Activated naive CD4-positive, alpha-beta T cell treated with anti-CD3 and anti-CD28 coated beads for 36 hours (primary cell): ENCODE results near the gene UGDH. TPM values are rescaled to one million over a fixed set of nuclear protein-coding genes. Genes with fewer than 3 reads are reported as not detected.
A peak's percentile ranks its signal among the peaks of the same experiment; 100 is the strongest.
"Not testable (repeated sequence)": the region's sequence is repeated elsewhere in the genome, so short reads cannot be mapped to it uniquely, and the experiment has no call there.

Experiments used
- CTCF ChIA-PET: fragments of 350-600 bp; sonication (Branson Sonifier 250); formaldehyde crosslinking; loops from one replicate; lab custom pipeline; 2021; ENCODE audit warnings: antibody characterized with exemption; lab: Charles Lee
- DNase-seq: peaks from one replicate; pipeline ENCODE4 v3.0.0-alpha.2; 2020
- H3K27ac Mint-ChIP-seq: one replicate; pipeline ENCODE4 v1.8.0; 2021; ENCODE audit warnings: mild to moderate bottlenecking, mixed read lengths
- H3K27me3 Mint-ChIP-seq: one replicate; pipeline ENCODE4 v1.8.0; 2021; ENCODE audit warnings: low read depth, mixed read lengths
- H3K36me3 Mint-ChIP-seq: one replicate; pipeline ENCODE4 v1.8.0; 2021; ENCODE audit warnings: low read depth, mixed read lengths
- H3K4me1 Mint-ChIP-seq: one replicate; pipeline ENCODE4 v1.8.0; 2021; ENCODE audit warnings: low read depth, mixed read lengths
- H3K4me3 Mint-ChIP-seq: one replicate; pipeline ENCODE4 v1.8.0; 2021; ENCODE audit warnings: mild to moderate bottlenecking, moderate library complexity, mixed read lengths
- H3K9me3 Mint-ChIP-seq: one replicate; pipeline ENCODE4 v1.8.0; 2021; ENCODE audit warnings: mixed read lengths
- intact Hi-C: fragments of 100-400 bp; cut with micrococcal nuclease; formaldehyde crosslinking; loops from one replicate; pipeline ENCODE4 v1.15.1; 2023
- total RNA-seq, 2 experiments: library from RNA; stranded (reverse); gene quantifications; one replicate each; pipeline ENCODE4 v1.2.3, GENCODE V29; 2021

UGDH gene
- total RNA-seq, 2 experiments from 2014 or later: 11.7 to 14.6 TPM

DNA sequence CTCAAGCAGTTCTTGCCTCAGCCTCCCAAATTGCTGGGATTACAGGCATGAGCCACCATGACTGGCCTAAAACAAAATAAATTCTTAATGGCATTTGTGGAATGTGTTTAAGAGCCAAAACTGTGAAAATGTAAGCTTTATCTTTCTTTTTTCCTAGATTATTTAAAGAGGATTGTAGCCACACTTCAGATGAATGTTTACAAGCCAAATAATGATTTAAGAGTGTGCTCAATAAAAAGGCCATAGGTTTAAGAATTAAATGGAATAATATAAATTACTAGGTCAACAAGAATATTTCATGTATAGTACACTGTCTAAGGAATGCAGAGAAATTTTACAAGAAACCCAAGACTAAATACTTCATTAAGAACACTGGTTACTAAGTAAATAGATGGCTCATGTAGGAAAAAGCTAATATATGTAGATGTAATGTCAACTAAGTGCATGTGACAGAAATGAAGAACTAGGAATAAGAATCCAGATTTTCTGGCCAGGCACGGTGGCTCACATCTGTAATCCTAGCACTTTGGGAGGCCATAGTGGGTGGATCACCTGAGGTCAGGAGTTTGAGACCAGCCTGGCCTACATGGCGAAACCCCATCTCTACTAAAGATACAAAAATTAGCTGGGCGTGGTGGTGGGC, 21.3 kb upstream of the UGDH start:
- Mint-ChIP-seq H3K9me3 (no peaks in the 10 kb centered on the region), H3K27ac (no peak overlapping the region), H3K4me1 (no peaks in the 10 kb centered on the region), H3K36me3 (no peaks in the 10 kb centered on the region), H3K4me3 (no peak overlapping the region), H3K27me3 (no peaks in the 10 kb centered on the region)
- intact Hi-C loops: no loop called here
- no peak for DNase-seq
- CTCF ChIA-PET: interaction anchor here (0.7 kb wide), 1 partner anchor 370 kb away, joined by 3 read pairs; no protein-coding TSS in a partner anchor

DNA sequence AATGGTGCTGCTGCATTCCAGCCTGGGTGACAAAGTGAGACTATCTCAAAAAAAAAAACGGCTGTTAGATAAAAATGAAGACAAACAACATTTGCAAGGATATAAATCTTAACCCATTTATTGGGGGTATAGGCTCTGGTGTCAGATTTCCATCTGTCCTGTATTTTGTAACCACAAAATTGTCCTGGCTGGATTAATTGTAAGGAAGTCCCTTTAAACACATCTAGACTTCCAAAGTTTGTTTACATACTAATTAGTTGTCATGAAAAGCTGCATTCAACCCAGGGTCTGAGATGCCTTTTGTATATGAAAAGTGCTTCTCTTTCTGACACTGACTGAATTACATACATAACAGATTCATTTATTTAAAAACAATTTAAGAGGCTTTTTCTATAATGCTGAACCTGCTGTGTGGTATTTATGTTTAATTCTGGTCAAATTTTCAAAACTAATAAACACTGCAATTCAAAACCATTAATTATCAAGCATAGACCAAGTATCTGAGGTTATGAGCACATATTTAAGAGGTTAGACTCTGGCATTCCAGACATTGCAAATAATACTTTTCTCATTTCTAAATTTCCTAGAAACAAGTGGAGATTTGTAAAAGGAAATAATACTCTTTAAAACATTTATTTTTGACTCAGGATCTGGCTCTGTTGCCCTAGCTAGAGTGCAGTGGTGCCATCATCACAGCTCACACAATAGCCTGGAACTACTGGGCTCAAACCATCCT, 17.5 kb upstream of the UGDH start:
- Mint-ChIP-seq H3K36me3 (no peaks in the 10 kb centered on the region), H3K9me3 (no peaks in the 10 kb centered on the region), H3K27ac (no peak overlapping the region), H3K27me3 (no peaks in the 10 kb centered on the region), H3K4me3 (no peak overlapping the region), H3K4me1 (no peaks in the 10 kb centered on the region)
- no peak for DNase-seq
- intact Hi-C loops: no loop called here
- CTCF ChIA-PET: no interaction called here

DNA sequence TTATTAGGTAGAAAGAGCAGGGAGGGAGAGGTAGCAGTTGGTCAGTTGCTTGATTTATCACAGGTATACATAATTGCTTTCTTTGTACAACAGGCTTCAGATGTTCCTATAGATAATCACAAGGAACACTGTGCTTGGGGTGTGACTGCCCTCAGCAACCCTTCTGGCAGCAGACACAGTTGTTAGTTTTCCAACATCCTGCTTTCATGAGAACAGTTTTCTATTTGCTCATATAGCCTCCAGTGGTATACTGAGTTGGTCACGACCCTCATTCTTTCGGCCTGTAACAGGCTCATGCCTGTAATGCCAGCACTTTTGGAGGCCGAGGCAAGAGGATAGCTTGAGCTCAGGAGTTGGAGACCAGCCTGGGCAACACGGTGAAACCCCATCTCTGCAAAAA, 16.8 kb upstream of the UGDH start:
- CTCF ChIA-PET, H3K9me3 Mint-ChIP-seq, H3K4me1 Mint-ChIP-seq, H3K36me3 Mint-ChIP-seq, H3K27me3 Mint-ChIP-seq, H3K27ac Mint-ChIP-seq, intact Hi-C loops, H3K4me3 Mint-ChIP-seq, DNase-seq: not testable (repeated sequence)

DNA sequence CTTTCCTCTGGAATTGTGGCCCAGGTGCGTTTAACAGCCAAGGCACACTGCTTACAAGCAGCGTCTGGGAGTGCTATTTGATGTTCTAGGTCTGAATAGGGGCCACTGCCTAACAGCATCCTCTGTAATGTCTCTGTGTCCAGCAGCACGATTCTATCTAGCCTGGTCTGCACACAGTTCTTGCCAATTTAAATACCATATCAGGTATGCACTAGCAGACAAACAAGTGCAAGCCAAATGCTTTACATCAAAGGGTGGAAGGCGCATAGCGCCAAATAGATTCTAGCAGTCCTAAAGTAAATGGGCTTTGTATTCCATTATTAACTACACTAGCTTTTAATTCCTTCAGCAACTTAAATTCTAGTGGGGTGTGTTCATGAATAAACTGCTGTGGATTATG, 15.8 kb upstream of the UGDH start:
- Mint-ChIP-seq H3K9me3 (no peaks in the 10 kb centered on the region), H3K27me3 (no peaks in the 10 kb centered on the region), H3K4me1 (no peaks in the 10 kb centered on the region), H3K36me3 (no peaks in the 10 kb centered on the region), H3K4me3 (no peak overlapping the region), H3K27ac (no peak overlapping the region)
- CTCF ChIA-PET: interaction anchor here (1.2 kb wide), 1 partner anchor 10 kb away, joined by 3 read pairs; no protein-coding TSS in a partner anchor
- intact Hi-C loops: no loop called here
- no peak for DNase-seq

DNA sequence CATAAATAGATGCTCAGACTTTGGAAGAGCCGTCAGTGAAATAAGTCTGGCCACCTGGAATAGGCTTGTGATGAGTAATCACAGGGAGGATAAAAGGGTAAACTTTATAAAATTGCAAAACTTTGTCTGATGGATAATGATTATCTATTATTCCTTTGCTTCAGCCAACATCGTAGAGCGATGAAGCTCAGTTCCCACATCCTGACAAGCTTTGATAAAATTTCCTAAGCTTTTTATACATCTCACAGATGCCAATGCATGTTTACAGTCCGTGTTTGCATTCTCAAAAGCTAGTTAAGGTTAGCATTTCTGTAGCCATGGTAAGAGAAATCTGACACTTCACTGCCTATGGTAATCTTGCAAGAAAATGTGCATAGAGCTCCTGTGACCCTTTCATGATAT, 15.4 kb upstream of the UGDH start:
- H3K9me3 Mint-ChIP-seq: no peaks in the 10 kb centered on the region
- DNase-seq: no peak
- no peaks in the 10 kb centered on the region for H3K4me1 Mint-ChIP-seq
- H3K36me3 Mint-ChIP-seq: no peaks in the 10 kb centered on the region
- no peak overlapping the region for H3K27ac Mint-ChIP-seq
- intact Hi-C loops: no loop called here
- no peaks in the 10 kb centered on the region for H3K27me3 Mint-ChIP-seq
- CTCF ChIA-PET: interaction anchor here (0.7 to 1.2 kb wide), 2 partner anchors 10 to 45 kb away, joined by 3 read pairs; no protein-coding TSS in a partner anchor
- no peak overlapping the region for H3K4me3 Mint-ChIP-seq

DNA sequence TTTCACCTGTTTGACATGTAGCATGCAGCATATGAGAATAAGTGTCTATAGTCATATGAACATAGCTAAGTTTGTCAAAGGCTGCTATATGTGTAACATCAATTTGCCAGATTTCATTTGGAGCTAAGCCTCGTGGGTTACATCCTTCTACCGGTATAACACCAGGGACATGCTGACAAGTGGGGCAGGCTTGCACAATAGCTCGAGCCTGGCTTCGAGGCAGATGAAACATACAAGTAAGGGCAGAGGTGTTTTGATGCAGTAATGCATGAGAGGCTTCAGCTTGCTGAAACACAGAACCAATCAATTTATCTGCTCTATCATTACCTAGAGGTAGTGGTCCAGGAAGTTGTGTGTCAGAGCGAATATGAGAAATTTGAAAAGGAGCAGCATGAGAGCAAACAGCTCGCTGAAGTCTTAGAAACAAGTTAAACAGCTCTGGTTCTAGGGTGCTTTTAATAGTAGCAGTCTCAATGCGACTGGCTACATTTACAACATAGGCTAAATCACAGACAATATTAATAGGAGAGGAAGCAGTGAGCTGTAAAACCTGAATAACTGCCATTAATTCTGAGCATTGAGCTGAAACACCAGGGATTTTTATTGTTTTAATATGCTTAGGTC, 14.9 kb upstream of the UGDH start:
- H3K9me3 Mint-ChIP-seq: no peaks in the 10 kb centered on the region
- H3K36me3 Mint-ChIP-seq: no peaks in the 10 kb centered on the region

DNA sequence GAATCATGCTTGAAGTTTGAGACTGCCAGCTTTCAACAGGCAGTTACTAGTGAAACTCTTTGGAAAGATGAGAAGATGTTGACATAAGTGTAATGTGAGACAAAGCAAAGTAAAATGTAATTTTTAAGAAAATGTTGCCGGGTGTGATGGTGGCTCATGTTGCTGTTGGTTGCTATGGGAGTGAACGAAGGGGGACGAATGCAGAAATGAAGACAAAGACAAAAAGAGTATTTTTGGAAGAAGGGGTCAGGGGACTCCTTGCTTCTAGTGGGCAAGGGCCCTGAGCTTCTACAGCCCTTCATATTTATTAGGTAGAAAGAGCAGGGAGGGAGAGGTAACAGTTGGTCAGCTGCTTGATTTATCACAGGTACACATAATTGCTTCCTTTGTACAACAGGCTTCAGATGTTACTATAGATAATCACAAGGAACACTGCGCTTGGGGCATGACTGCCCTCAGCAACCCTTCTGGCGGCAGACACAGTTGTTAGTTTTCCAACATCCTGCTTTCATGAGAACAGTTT, 11.9 kb upstream of the UGDH start:
- H3K27me3 Mint-ChIP-seq: no peaks in the 10 kb centered on the region
- H3K36me3 Mint-ChIP-seq: peaks cover 4% of the 10 kb centered on the region
- no peaks in the 10 kb centered on the region for H3K4me1 Mint-ChIP-seq
- CTCF ChIA-PET: interaction anchor here (0.6 kb wide), 1 partner anchor 18 kb away, joined by 5 read pairs; no protein-coding TSS in a partner anchor
- intact Hi-C loops: no loop called here
- no peak overlapping the region for H3K27ac Mint-ChIP-seq
- H3K4me3 Mint-ChIP-seq: no peak overlapping the region
- no peak for DNase-seq
- H3K9me3 Mint-ChIP-seq: peaks cover 3% of the 10 kb centered on the region

More for the DNA sequence above, 14.9 kb upstream of the UGDH start:
- H3K27me3 Mint-ChIP-seq: no peaks in the 10 kb centered on the region
- CTCF ChIA-PET: interaction anchor here (0.7 to 1.2 kb wide), 2 partner anchors 9 to 46 kb away, joined by 3 read pairs; no protein-coding TSS in a partner anchor
- DNase-seq: no peak
- intact Hi-C loops: no loop called here
- H3K4me3 Mint-ChIP-seq: no peak overlapping the region
- H3K27ac Mint-ChIP-seq: no peak overlapping the region
- no peaks in the 10 kb centered on the region for H3K4me1 Mint-ChIP-seq

DNA sequence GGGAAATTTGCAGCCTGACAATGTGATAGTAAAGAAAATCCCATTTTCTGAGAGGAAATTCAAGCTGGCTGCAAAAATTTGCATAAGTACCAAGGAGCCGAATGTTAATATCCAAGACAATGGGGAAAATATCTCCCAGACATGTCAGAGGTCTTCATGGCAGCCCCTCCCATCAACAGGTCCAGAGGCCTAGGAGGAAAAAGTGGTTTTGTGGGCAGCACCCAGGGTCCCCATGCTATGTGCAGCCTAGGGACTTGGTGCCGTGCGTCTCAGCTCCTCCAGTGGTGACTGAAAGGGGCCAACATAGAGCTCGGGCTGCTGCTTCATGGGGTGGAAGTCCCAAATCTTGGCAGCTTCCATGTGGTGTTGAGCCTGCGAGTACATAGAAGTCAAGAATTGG, 6.3 kb upstream of the UGDH start:
- H3K9me3 Mint-ChIP-seq: peaks cover 35% of the 10 kb centered on the region

DNA sequence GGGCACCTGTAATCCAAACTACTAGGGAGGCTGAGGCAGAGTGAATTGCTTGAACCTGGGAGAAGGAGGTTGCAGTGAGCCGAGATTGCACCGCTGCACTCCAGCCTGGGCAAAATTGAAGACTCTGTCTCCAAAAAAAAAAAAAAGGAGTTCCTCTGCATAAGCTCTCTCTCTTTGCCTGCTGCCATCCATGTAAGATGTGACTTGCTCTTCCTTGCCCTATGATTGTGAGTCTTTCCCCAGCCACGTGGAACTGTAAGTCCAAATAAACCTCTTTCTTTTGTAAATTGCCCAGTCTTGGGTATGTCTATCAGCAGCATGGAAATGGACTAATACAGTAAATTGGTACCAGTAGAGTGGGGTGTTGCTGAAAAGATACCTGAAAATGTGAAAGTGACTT, 5.0 kb upstream of the UGDH start:
- H3K27me3 Mint-ChIP-seq, intact Hi-C loops, DNase-seq, H3K4me3 Mint-ChIP-seq, H3K4me1 Mint-ChIP-seq, H3K27ac Mint-ChIP-seq: not testable (repeated sequence)
- H3K9me3 Mint-ChIP-seq: peaks cover 35% of the 10 kb centered on the region
- CTCF ChIA-PET: interaction anchor here (1.0 kb wide), 1 partner anchor 10 kb away, joined by 3 read pairs; no protein-coding TSS in a partner anchor
- H3K36me3 Mint-ChIP-seq: peaks cover 34% of the 10 kb centered on the region

More for the DNA sequence above, 6.3 kb upstream of the UGDH start:
- CTCF ChIA-PET: interaction anchor here (0.6 kb wide), 1 partner anchor 54 kb away, joined by 8 read pairs; no protein-coding TSS in a partner anchor
- H3K27ac Mint-ChIP-seq: no peak overlapping the region
- H3K36me3 Mint-ChIP-seq: peaks cover 33% of the 10 kb centered on the region
- intact Hi-C loops: no loop called here
- no peaks in the 10 kb centered on the region for H3K27me3 Mint-ChIP-seq
- H3K4me1 Mint-ChIP-seq: peaks cover under 1% of the 10 kb centered on the region
- no peak for DNase-seq
- no peak overlapping the region for H3K4me3 Mint-ChIP-seq

DNA sequence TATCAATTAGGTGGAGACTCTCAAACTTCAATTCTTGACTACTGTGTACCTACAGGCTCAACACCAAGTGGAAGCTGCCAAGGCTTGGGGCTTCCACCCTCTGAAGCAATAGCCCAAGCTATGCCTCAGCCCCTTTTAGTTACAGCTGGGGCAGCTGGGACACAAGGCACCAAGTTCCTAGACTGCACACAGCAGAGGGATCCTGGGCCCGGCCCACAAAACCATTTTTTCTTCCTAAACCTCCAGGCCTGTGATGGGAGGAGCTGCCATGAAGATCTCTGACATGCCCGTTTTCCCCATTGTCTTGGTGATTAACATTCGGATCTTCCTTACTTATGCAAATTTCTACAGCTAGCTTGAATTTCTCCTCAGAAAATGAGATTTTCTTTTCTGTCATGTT, 3.4 kb upstream of the UGDH start:
- Mint-ChIP-seq H3K9me3 (peaks cover 35% of the 10 kb centered on the region), H3K27ac (no peak overlapping the region), H3K36me3 (peaks cover 34% of the 10 kb centered on the region), H3K4me1 (peaks cover 17% of the 10 kb centered on the region), H3K4me3 (no peak overlapping the region), H3K27me3 (no peaks in the 10 kb centered on the region)
- intact Hi-C loops: no loop called here
- CTCF ChIA-PET: interaction anchor here (0.6 kb wide), 1 partner anchor 706 kb away, joined by 3 read pairs; no protein-coding TSS in a partner anchor
- DNase-seq: no peak

DNA sequence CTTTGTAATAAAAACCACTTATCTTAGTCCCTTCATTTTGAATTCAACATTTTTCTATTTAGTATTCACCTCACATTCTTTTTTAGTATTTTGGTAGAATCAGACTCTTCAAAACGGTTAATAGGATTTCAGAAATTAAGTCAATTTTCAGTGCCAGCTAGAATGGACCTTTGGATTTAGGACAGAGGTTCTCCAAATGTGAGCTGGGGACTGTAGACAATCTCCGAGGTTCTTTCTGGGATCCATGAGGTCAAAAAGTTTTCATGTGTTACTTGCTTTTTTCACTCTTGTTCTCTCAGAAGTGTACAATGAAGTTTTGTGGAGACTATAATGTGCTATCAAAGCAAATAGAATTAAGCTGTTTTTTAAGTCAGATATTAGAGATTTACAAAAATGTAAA, 2.3 kb upstream of the UGDH start:
- CTCF ChIA-PET: no interaction called here
- no peak for DNase-seq
- H3K36me3 Mint-ChIP-seq: peaks cover 34% of the 10 kb centered on the region
- no peak overlapping the region for H3K4me3 Mint-ChIP-seq
- H3K27ac Mint-ChIP-seq: no peak overlapping the region
- H3K27me3 Mint-ChIP-seq: no peaks in the 10 kb centered on the region
- intact Hi-C loops: loop anchor here (10.0 kb wide), 1 partner anchor 775 kb away; no protein-coding TSS in a partner anchor
- H3K4me1 Mint-ChIP-seq: peaks cover 18% of the 10 kb centered on the region
- H3K9me3 Mint-ChIP-seq: peaks cover 35% of the 10 kb centered on the region

DNA sequence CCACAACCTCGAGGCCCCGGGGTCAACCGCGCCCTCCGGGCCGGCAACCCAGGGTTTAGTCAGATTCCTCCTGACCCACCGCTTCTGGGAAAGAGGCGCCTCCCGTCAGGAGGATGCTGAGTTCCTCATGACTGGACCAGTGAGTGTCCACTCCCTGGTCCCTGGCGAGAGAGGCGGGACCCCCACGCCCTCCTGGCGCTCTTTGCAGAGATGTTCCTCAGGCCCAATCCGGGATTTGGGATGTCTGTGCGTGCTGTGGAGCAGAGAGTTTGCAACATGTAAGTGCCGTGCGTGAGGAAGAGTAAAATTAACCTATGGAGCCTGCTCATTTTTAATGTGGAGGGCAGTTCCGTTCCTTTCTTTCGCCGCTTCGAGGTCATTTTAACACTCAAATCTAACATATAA, 824 bp upstream of the UGDH start:
- Mint-ChIP-seq H3K27me3 (no peaks in the 10 kb centered on the region), H3K4me3 (peak overlapping the region; percentile 97), H3K27ac (peak overlapping the region; percentile 65), H3K4me1 (peaks cover 18% of the 10 kb centered on the region), H3K36me3 (peaks cover 30% of the 10 kb centered on the region), H3K9me3 (peaks cover 32% of the 10 kb centered on the region)
- intact Hi-C loops: loop anchor here (10.0 kb wide), 1 partner anchor 777 kb away; no protein-coding TSS in a partner anchor
- CTCF ChIA-PET: interaction anchor here (1.0 kb wide), 1 partner anchor 59 kb away, joined by 5 read pairs; no protein-coding TSS in a partner anchor
- no peak for DNase-seq
